K562 (cell line): ENCODE results near the gene SLC2A13. TPM values are rescaled to one million over a fixed set of nuclear protein-coding genes. Genes with fewer than 3 reads are reported as not detected.

Source experiments
- ATAC-seq: fragments of 200-7000 bp; cut with Tn5 transposase; 3 replicates; pipeline ENCODE4 v1.9.1; 2020; ENCODE audit warnings: moderate library complexity
- BruUV-seq: library from RNA; stranded (reverse); fragments of 400-500 nt; replicated peaks from 2 replicates; lab custom pipeline; 2021; lab: Mats Ljungman, UMichigan
- CTCF ChIA-PET: fragments of 300-600 bp; formaldehyde crosslinking; extraction: SDS; loops from one replicate; lab custom pipeline; 2021; ENCODE audit warnings: low intra/inter-chr PET ratio; lab: Yijun Ruan, JAX
- POLR2A ChIA-PET: fragments of 300-600, 350-650 bp; sonication (Branson Sonifier 250); formaldehyde crosslinking; extraction: SDS; loops from one replicate; lab custom pipeline; 2021; ENCODE audit warnings: antibody characterized with exemption, inconsistent platforms; lab: Yijun Ruan, JAX
- DNase-seq, 4 experiments: peaks; one replicate each; pipeline versions ENCODE4 v3.0.0 to v3.0.0-alpha.2; 2011 to 2018; ENCODE audit warnings: low spot score in 3 of 4, mixed read lengths in 3 of 4; ENCODE audit errors: extremely low read depth in 1 of 4
- FAIRE-seq: peaks from 2 replicates; lab custom pipeline; 2011; peaks lifted over from hg19 to GRCh38; lab: Jason Lieb, UNC
- H2AFZ ChIP-seq: 2 replicates; pipeline ENCODE4 v1.6.0; 2011; ENCODE audit warnings: low read depth, low read length, control low read depth, inconsistent platforms
- H3K27ac ChIP-seq: fragments of 200-600 bp; 3 replicates; pipeline ENCODE4 v1.8.0; 2011; ENCODE audit warnings: low read depth, mild to moderate bottlenecking, control low read depth, inconsistent platforms, low read length, moderate library complexity, mixed read lengths; ENCODE audit errors: extremely low read depth
- H3K27me3 ChIP-seq, 2 experiments: fragments of 300-600 bp in 1 of 2; 2 replicates in 1 of 2; 3 replicates in 1 of 2; pipeline versions ENCODE4 v1.6.0 to v1.8.0; 2011; ENCODE audit warnings: inconsistent platforms in 2 of 2, low read length in 2 of 2, mild to moderate bottlenecking in 1 of 2, mixed read lengths in 1 of 2, moderate library complexity in 1 of 2; ENCODE audit not compliant: control insufficient read depth in 2 of 2, insufficient read depth in 2 of 2
- H3K36me3 ChIP-seq: fragments of 300-600 bp; 3 replicates; pipeline ENCODE4 v1.8.0; 2011; ENCODE audit warnings: mild to moderate bottlenecking, low read length, inconsistent platforms; ENCODE audit not compliant: control insufficient read depth, insufficient read depth
- H3K4me1 ChIP-seq, 2 experiments: fragments of 200-600 bp in 1 of 2; replicated peaks in 1 of 2; 2 replicates in 1 of 2; 3 replicates in 1 of 2; pipeline versions ENCODE4 v1.5.1 to v1.8.0; 2011; ENCODE audit warnings: inconsistent platforms in 2 of 2, low read length in 2 of 2, mild to moderate bottlenecking in 1 of 2, mixed read lengths in 1 of 2, moderate library complexity in 1 of 2; ENCODE audit not compliant: control insufficient read depth in 2 of 2, insufficient read depth in 2 of 2
- H3K4me2 ChIP-seq: 2 replicates; pipeline ENCODE4 v1.6.1; 2011; ENCODE audit warnings: low read length, control low read depth, inconsistent platforms, mixed read lengths; ENCODE audit not compliant: insufficient read depth
- H3K4me3 ChIP-seq: fragments of 200-600 bp; sonication (generic), shearing (Covaris generic); 2 replicates; pipeline ENCODE4 v1.5.1; 2016; ENCODE audit warnings: control low read depth, inconsistent platforms
- H3K79me2 ChIP-seq: fragments of 200-600 bp; 3 replicates; pipeline ENCODE4 v1.8.0; 2011; ENCODE audit warnings: low read length, inconsistent platforms; ENCODE audit not compliant: control insufficient read depth, insufficient read depth
- H3K9ac ChIP-seq, 2 experiments: 2 replicates each; pipeline versions ENCODE4 v1.6.0 to v1.6.1; 2011; ENCODE audit warnings: low read depth in 2 of 2, low read length in 2 of 2, control low read depth in 1 of 2, inconsistent platforms in 1 of 2, mild to moderate bottlenecking in 1 of 2, mixed read lengths in 1 of 2; ENCODE audit not compliant: insufficient read depth in 1 of 2
- H3K9me1 ChIP-seq: one replicate; pipeline ENCODE4 v1.6.0; 2011; ENCODE audit warnings: inconsistent platforms, mild to moderate bottlenecking, low read length, moderate library complexity; ENCODE audit not compliant: control insufficient read depth, insufficient read depth
- H3K9me3 ChIP-seq: replicated peaks from 2 replicates; pipeline ENCODE4 v1.5.1; 2011; ENCODE audit warnings: low read depth, low read length, inconsistent platforms; ENCODE audit not compliant: control insufficient read depth, insufficient read depth
- H4K20me1 ChIP-seq: replicated peaks from 2 replicates; pipeline ENCODE4 v1.6.1; 2011; ENCODE audit warnings: low read length, inconsistent platforms, mixed read lengths; ENCODE audit not compliant: control insufficient read depth, insufficient read depth
- BRD9 ChIP-seq: fragments of 450-650 bp; IDR thresholded peaks from 2 replicates; pipeline ENCODE4 v1.6.1; 2018; ENCODE audit warnings: low read depth; ENCODE audit not compliant: partially characterized antibody
- FOSL1 ChIP-seq: fragments of 200-800 bp; sonication (Bioruptor generic); conservative IDR thresholded peaks from 2 replicates; pipeline ENCODE4 v1.6.1; 2016; ENCODE audit warnings: missing genetic modification characterization, missing compliant biosample characterization
- GATAD2A ChIP-seq: fragments of 450-650 bp; IDR thresholded peaks from 2 replicates; pipeline ENCODE4 v1.6.1; 2017
- NFATC3 ChIP-seq: fragments of 450-650 bp; IDR thresholded peaks from 2 replicates; pipeline ENCODE4 v1.6.1; 2017; ENCODE audit warnings: mild to moderate bottlenecking
- NFIC ChIP-seq: fragments of 450-650 bp; IDR thresholded peaks from 2 replicates; pipeline ENCODE4 v1.6.1; 2017; ENCODE audit warnings: mild to moderate bottlenecking, inconsistent platforms
- PKNOX1 ChIP-seq: fragments of 450-650 bp; IDR thresholded peaks from 2 replicates; pipeline ENCODE4 v1.6.1; 2016
- POLR2AphosphoS2 ChIP-seq: IDR thresholded peaks from 2 replicates; pipeline ENCODE4 v1.6.1; 2012; ENCODE audit warnings: low read length, improper control_type of control experiment
- PTBP1 ChIP-seq: fragments of 200-400 bp; formaldehyde crosslinking; IDR thresholded peaks from 2 replicates; pipeline ENCODE4 v1.6.1; 2017; ENCODE audit warnings: low read depth, low read length
- SLC30A9 ChIP-seq: fragments of 250-450 bp; sonication (Bioruptor Pico); IDR thresholded peaks from 2 replicates; pipeline ENCODE4 v1.8.0; 2022; ENCODE audit warnings: mild to moderate bottlenecking, moderate library complexity
- THAP7 ChIP-seq: fragments of 250-450 bp; sonication (Bioruptor Pico); IDR thresholded peaks from 2 replicates; pipeline ENCODE4 v1.5.0; 2021
- TRIM28 ChIP-seq: fragments of 450-650 bp; IDR thresholded peaks from 2 replicates; pipeline ENCODE4 v1.6.1; 2017
- WGBS: fragments of 100-300 bp; shearing (Covaris generic); methylation state at CpG from one replicate; pipeline ENCODE4 v1.1.6; 2016; ENCODE audit warnings: low coverage, mixed read lengths; ENCODE audit not compliant: insufficient coverage; ENCODE audit errors: missing lambda C conversion rate; 5-methylcytosine and 5-hydroxymethylcytosine counted together
- in situ Hi-C: fragments of 300-500 bp; cut with MboI; formaldehyde crosslinking; loops from 4 replicates; pipeline ENCODE4 v1.15.0; 2018; ENCODE audit warnings: inconsistent platforms, mixed read lengths
- intact Hi-C: fragments of 100-400 bp; cut with micrococcal nuclease; formaldehyde crosslinking; loops from 2 replicates; pipeline ENCODE4 v1.14.2; 2022
- polyA plus RNA-seq, 8 experiments: library from polyadenylated mRNA; depleted of rRNA in 4 of 8; stranded (reverse) in 5 of 8; unstranded in 3 of 8; fragments of >200 nt; fragmentation: Nextera tagmentation in 2 of 8; fragmentation: Illumina TruSeq in 1 of 8; extraction: Ambion mirVana in 2 of 8; extraction: Trizol in 1 of 8; gene quantifications; 2 replicates each; pipeline versions ENCODE4 v1.2.1 to v1.2.3, GENCODE V29; 2011 to 2014; ENCODE audit warnings: inconsistent platforms in 1 of 8, missing spikeins in 1 of 8
- total RNA-seq, 7 experiments: library from RNA; depleted of rRNA in 6 of 7; stranded (reverse); fragments of >200 nt in 6 of 7; fragmentation: Illumina TruSeq in 2 of 7; extraction: Trizol in 2 of 7; gene quantifications; 2 replicates each; pipeline versions ENCODE4 v1.2.1 to v1.2.3, GENCODE V29; 2011 to 2021; ENCODE audit warnings: low replicate concordance in 1 of 7

Gene SLC2A13
- total and polyA plus RNA-seq, 9 of the 15 experiments (the other 6 are each of a cell fraction or from before 2014, with no cell fraction given): 1.7 to 12.4 (median 9.0) TPM

GRCh38 chr12:40144023-40144422 is 38.1 kb upstream of the SLC2A13 start:
- no peak overlapping the region for H3K4me3 ChIP-seq
- CTCF ChIA-PET: no interaction called here
- BruUV-seq: no TSS peak
- H3K79me2 ChIP-seq: no peaks in the 10 kb centered on the region
- in situ Hi-C loops: no loop called here
- no peak for FAIRE-seq
- H3K27me3 ChIP-seq: no peaks in the 10 kb centered on the region
- H3K9me1 ChIP-seq: no peaks in the 10 kb centered on the region
- H3K4me2 ChIP-seq: no peak overlapping the region
- POLR2A ChIA-PET: interaction anchor here (0.7 kb wide), 1 partner anchor 1827 kb away, joined by 3 read pairs; no protein-coding TSS in a partner anchor
- WGBS: 0% methylated on average over 1 of the region's 1 CpG
- intact Hi-C loops: no loop called here
- no peak overlapping the region for H3K27ac ChIP-seq
- H3K36me3 ChIP-seq: no peaks in the 10 kb centered on the region
- no peak overlapping the region for H3K9ac ChIP-seq
- DNase-seq: peak in 1 of 4 experiments; percentile 1
- no peaks in the 10 kb centered on the region for H3K9me3 ChIP-seq
- H4K20me1 ChIP-seq: no peaks in the 10 kb centered on the region
- H2AFZ ChIP-seq: no peak overlapping the region
- ATAC-seq: no peak
- no peaks in the 10 kb centered on the region for H3K4me1 ChIP-seq
- no peak for TF ChIP-seq THAP7 (CRISPR knock-in tag)
- TF ChIP-seq SLC30A9 (CRISPR knock-in tag): no peak
- TF ChIP-seq GATAD2A: no peak
- TF ChIP-seq, all 486 proteins: peak for 0

DNA sequence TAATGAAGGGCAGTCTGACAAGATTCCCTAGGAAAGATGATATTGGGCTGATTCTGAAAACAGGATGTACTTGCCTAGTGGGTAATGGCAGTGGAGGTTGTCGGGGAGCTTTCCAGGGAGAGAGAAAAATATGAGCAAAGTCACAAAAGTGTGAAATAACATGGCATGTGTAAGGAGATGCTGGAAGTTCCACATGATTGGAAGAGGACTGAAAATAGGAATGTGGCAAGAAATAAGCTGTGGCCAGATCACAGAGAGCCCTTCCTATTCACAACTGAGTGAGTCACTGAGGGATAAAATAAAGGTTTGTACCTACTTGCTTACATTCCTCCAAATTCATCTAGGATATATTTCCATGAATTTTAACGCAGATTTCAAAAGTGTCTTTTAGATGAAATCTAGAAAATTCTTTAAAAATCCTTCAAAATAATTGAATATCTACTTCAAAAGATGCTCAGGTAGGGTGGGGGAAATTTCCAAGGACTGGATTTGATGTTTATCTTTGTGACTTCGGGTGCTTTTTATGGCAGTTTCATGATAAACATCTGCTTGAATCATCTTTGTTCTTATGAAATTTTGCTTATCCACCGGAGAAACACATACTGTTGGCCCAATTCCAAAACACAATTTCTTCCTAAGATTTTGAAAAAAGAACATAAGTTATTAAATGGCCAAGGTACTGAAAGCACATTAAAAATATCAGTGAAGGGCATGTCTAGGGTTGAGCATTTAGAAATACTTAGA is 36.3 kb upstream of the SLC2A13 start:
- TF ChIP-seq FOSL1 (tag): 0 out of 2 replicates have a peak, but pooled peaks have one; percentile 22
- no peak for TF ChIP-seq POLR2AphosphoS2
- TF ChIP-seq BRD9: no peak
- no peak for TF ChIP-seq TRIM28
- 0 out of 2 replicates have a peak, but pooled peaks have one; percentile 27 for TF ChIP-seq NFIC
- no peak for TF ChIP-seq PTBP1
- no peak for TF ChIP-seq NFATC3
- TF ChIP-seq PKNOX1: no peak
- intact Hi-C loops: no loop called here
- POLR2A ChIA-PET: no interaction called here
- no peaks in the 10 kb centered on the region for H3K9me3 ChIP-seq
- no peaks in the 10 kb centered on the region for H3K79me2 ChIP-seq
- WGBS: 0% methylated on average over 4 of the region's 4 CpGs
- H3K4me3 ChIP-seq: no peak overlapping the region
- H3K9ac ChIP-seq: no peak overlapping the region
- no peak overlapping the region for H2AFZ ChIP-seq
- no peaks in the 10 kb centered on the region for H3K27me3 ChIP-seq
- FAIRE-seq: no peak
- no peak overlapping the region for H3K27ac ChIP-seq
- in situ Hi-C loops: no loop called here
- CTCF ChIA-PET: no interaction called here
- DNase-seq: no peak
- no TSS peak for BruUV-seq
- no peaks in the 10 kb centered on the region for H3K9me1 ChIP-seq
- H3K4me1 ChIP-seq: no peaks in the 10 kb centered on the region
- ATAC-seq: no peak
- H3K4me2 ChIP-seq: no peak overlapping the region
- H3K36me3 ChIP-seq: no peaks in the 10 kb centered on the region
- H4K20me1 ChIP-seq: no peaks in the 10 kb centered on the region
